CMK (cell line): ENCODE measurements around the gene TESK1.
A peak's percentile ranks its signal among the peaks of the same experiment; 100 is the strongest.
"Not testable (repeated sequence)": the region's sequence is repeated elsewhere in the genome, so short reads cannot be mapped to it uniquely, and the experiment has no call there.

Experiments used
- DNase-seq: peaks from one replicate; pipeline ENCODE4 v3.0.0-alpha.2; 2010; ENCODE audit warnings: low read depth

Gene TESK1

GRCh38 chr9:35615981-35616680 lies 11.1 kb downstream of the TESK1 start:
- DNase-seq, result no peak

GRCh38 chr9:35616681-35617459 lies 11.8 kb downstream of the TESK1 start:
- no peak for DNase-seq

GRCh38 chr9:35617548-35617947 lies 12.5 kb downstream of the TESK1 start:
- no peak for DNase-seq

- no peak for DNase-seq
Measured at GRCh38 chr9:35618325-35618727, 13.3 kb downstream of the TESK1 start, which contains the start of gene CD72. Gene CD72, minus strand, starts transcription at chr9:35618413. Its CDS starts 110 bp downstream, at chr9:35618303.

- DNase-seq, result no peak
Measured at GRCh38 chr9:35618854-35619799, 14.1 kb downstream of the TESK1 start.

- no peak for DNase-seq
Measured at GRCh38 chr9:35619800-35620158, 14.7 kb downstream of the TESK1 start.

GRCh38 chr9:35627575-35627974 lies 22.5 kb downstream of the TESK1 start:
- DNase-seq, result no peak

DNA sequence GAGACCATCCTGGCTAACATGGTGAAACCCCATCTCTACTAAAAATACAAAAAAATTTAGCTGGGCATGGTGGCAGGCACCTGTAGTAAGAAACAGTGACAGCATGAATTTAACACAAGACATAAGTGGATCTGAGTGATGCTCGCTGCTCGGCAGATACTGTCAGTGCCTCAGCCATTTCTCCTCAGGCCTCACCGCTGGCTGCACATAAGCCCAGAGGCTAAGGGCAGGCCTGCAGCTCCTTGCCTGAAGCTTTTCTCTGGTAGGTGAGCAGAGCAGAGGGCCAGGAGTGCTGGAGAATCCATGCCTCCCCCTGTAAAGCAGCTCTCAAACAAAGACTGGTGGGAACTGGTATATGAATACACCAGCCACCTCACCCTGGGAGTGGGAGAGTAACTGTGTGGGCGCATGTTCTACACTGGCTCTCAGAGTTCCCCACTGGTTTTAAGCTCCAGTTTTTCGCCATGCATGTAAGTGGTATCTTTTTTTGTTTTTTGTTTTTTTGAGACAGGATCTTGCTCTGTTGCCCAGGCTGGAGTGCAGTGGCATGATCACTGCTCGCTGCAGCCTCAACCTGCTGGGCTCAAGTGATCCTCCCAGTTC lies 23.4 kb downstream of the TESK1 start:
- no peak for DNase-seq

- no peak for DNase-seq
Measured at GRCh38 chr9:35629597-35629996, 24.5 kb downstream of the TESK1 start.

DNA sequence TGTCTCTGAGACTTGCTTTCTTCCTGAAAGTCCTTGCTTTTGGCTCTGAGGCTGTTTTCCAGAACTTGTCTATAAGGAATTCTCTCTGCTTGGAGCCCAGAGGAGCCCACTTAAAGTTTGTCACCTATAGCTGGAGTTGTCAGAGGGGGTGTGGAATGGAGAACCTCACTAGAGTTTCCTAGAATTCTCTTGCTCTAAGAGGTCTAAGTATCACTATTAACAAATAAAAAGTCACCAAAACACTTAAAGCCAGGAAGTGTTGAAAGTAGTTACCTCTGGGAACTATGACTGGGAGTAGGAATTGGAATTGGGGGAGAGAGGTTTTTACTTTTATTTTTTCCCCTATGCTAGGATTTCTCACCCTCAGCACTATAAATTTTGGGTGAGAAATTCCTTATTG lies 30.7 kb downstream of the TESK1 start:
- DNase-seq, result no peak

DNA sequence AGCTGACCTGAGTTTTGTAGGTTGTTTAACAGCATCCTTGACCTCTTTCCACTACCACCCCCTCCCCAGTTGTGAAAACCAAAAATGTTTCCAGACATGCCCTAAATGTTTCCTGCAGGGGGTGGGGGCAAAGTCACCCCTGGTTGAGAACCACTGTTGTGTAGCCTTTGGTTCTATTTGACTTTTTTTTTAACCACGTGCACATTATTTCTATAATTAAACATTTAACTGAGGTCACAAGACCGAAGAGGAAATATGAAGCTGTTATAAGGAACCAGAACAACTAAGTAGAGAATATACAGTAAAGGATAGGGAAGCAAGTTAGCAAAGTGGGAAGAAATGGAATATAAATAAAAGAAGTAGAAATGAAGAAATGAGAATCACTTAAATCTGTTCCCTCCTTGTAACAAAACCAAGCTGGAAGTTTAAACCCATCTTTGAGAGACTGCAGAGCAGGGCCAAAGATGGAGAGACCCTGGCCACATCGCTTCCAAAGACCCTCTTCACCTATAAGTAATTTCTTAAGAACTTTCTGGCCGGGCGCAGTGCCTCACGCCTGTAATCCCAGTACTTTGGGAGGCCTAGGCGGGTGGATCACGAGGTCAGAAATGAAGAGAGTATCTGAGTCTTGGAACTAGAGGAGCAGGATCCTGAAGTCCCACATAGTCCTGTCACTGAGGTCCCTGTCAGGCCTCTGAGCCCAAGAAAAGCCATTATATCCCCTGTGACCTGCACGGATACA lies 31.2 kb downstream of the TESK1 start:
- no peak for DNase-seq

DNA sequence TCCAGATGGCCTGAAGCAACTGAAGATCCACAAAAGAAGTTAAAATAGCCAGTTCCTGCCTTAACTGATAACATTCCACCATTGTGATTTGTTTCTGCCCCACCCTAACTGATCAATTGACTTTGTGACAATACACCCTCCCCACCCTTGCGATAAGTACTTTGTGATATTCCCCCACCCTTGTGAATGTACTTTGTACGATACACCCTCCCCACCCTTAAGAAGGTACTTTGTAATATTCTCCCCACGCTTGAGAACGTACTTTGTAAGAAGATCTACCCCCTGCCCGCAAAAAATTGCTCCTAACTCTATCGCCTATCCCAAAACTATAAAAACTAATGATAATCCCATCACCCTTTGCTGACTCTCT lies 31.8 kb downstream of the TESK1 start:
- DNase-seq, result not testable (repeated sequence)

DNA sequence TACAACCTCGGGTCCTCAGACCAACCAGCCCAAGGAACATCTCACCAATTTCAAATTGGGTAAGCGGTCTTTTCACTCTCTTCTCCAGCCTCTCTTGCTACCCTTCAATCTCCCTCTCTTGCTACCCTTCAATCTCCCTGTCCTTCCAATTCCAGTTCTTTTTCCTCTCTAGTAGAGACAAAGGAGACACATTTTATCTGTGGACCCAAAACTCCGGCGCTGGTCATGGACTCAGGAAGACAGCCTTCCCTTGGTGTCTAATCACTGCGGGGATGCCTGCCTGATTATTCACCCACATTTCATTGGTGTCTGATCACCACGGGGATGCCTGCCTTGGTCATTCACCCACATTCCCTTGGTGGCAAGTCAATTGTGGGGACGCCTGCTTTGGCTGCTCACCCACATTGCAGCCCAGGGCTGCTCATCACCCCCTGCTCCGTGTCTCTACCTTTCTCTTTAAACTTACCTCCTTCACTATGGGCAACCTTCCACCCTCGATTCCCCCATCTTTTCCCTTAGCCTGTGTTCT lies 32.4 kb downstream of the TESK1 start:
- not testable (repeated sequence) for DNase-seq

- DNase-seq, result not testable (repeated sequence)
Measured at GRCh38 chr9:35638751-35639150, 33.7 kb downstream of the TESK1 start.

DNA sequence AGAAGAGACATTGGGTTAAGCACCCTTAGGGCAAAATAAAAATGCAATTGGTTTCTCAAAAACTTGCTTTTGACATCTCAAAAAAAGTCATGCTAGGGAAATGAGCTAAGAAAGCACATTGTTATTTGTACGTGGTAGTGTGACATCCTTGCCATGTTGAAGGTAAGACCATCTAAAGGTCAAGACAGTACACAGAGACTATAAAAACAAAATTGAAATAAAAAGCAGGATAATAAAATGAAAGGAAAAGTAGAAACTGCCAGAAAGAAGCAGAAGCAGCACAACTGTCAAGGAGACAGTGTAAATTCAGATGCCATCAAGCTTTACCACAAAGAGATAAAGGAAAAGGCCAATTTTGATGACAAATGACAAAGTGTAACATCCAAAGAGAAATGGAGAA lies 34.2 kb downstream of the TESK1 start:
- DNase-seq, result not testable (repeated sequence)

GRCh38 chr9:35639631-35640030 lies 34.6 kb downstream of the TESK1 start:
- no peak for DNase-seq

GRCh38 chr9:35640431-35640830 lies 35.4 kb downstream of the TESK1 start:
- not testable (repeated sequence) for DNase-seq

- DNase-seq, result not testable (repeated sequence)
Measured at GRCh38 chr9:35641478-35641877, 36.4 kb downstream of the TESK1 start.

DNA sequence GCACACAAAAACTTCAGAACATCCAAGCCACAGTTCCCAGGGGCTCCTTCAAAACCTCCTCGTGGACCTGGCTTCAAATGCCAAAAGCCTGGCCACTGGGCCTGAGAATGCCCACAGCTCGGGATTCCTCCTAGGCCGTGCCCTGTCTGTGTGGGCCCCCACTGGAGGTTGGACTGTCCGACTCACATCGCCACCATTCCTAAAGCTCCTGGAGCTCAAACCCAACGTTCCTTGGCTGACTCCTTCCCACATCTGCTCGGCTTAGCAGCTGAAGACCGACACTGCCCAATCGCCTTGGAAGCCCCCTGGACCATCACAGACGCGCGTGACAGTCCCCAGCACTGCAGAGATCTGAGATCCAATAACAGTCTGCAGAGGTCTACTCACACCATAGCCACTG lies 38.0 kb downstream of the TESK1 start:
- DNase-seq, result no peak

- not testable (repeated sequence) for DNase-seq
Measured at GRCh38 chr9:35645736-35646135, 40.7 kb downstream of the TESK1 start.

- DNase-seq, result peak; percentile 74
Measured at GRCh38 chr9:35646153-35646532, 41.1 kb downstream of the TESK1 start.
